ENCODE results near the gene NACC2. TPM values are rescaled to one million over a fixed set of nuclear protein-coding genes. Genes with fewer than 3 reads are reported as not detected.

NACC2 gene
- total RNA-seq, 1 experiment from 2014 or later, result 22.0 TPM

GRCh38 chr9:136105398-136106135 lies 10.5 kb upstream of the NACC2 start:
- Mint-ChIP-seq H3K27me3 (ENCODE audit: insufficient read depth, unreplicated experiment) (no peaks in the 10 kb centered on the region), H3K27ac (ENCODE audit: unreplicated experiment) (no peak overlapping the region), H3K4me1 (ENCODE audit: low read depth, unreplicated experiment) (no peaks in the 10 kb centered on the region), H3K9me3 (ENCODE audit: unreplicated experiment) (no peaks in the 10 kb centered on the region), H3K36me3 (ENCODE audit: insufficient read depth, unreplicated experiment) (no peaks in the 10 kb centered on the region), H3K4me3 (ENCODE audit: unreplicated experiment) (no peak overlapping the region)
- no peak overlapping the region for H3K4me3 ChIP-seq (ENCODE audit: low read depth, low read length)
- no peaks in the 10 kb centered on the region for H3K9me3 ChIP-seq
- no peaks in the 10 kb centered on the region for H3K36me3 ChIP-seq (ENCODE audit: control insufficient read depth, insufficient read depth, low read length)
- peaks cover 26% of the 10 kb centered on the region for H3K4me1 ChIP-seq
- no peak for DNase-seq
- TF ChIP-seq CTCF (IDR thresholded peaks at IDR 0.05; ENCODE audit: insufficient read depth in 1 of 2, low read depth in 1 of 2, low read length in 1 of 2, severe bottlenecking in 1 of 2, unreplicated experiment in 1 of 2), result no peak
- CTCF ChIA-PET, result no interaction called here
- H3K27me3 ChIP-seq (replicated peaks; ENCODE audit: control insufficient read depth, insufficient read depth, low read length), result no peaks in the 10 kb centered on the region
- POLR2A ChIA-PET, result no interaction called here
- no TSS peak for BruUV-seq (replicated peaks)
- intact Hi-C loops (cut with micrococcal nuclease; ENCODE audit: unreplicated experiment), result no loop called here

- Mint-ChIP-seq H3K4me1 (ENCODE audit: low read depth, unreplicated experiment) (no peaks in the 10 kb centered on the region), H3K27ac (ENCODE audit: unreplicated experiment) (no peak overlapping the region), H3K4me3 (ENCODE audit: unreplicated experiment) (no peak overlapping the region), H3K27me3 (ENCODE audit: insufficient read depth, unreplicated experiment) (no peaks in the 10 kb centered on the region), H3K36me3 (ENCODE audit: insufficient read depth, unreplicated experiment) (no peaks in the 10 kb centered on the region), H3K9me3 (ENCODE audit: unreplicated experiment) (no peaks in the 10 kb centered on the region)
- no peaks in the 10 kb centered on the region for H3K9me3 ChIP-seq
- ChIA-PET CTCF (no interaction called here), POLR2A (no interaction called here)
- no peaks in the 10 kb centered on the region for H3K36me3 ChIP-seq (ENCODE audit: control insufficient read depth, insufficient read depth, low read length)
- BruUV-seq (replicated peaks), result no TSS peak
- no peak for DNase-seq
- intact Hi-C loops (cut with micrococcal nuclease; ENCODE audit: unreplicated experiment), result no loop called here
- peaks cover 21% of the 10 kb centered on the region for H3K4me1 ChIP-seq
- H3K27me3 ChIP-seq (replicated peaks; ENCODE audit: control insufficient read depth, insufficient read depth, low read length), result no peaks in the 10 kb centered on the region
- TF ChIP-seq CTCF (IDR thresholded peaks at IDR 0.05; ENCODE audit: insufficient read depth in 1 of 2, low read depth in 1 of 2, low read length in 1 of 2, severe bottlenecking in 1 of 2, unreplicated experiment in 1 of 2), result no peak
- H3K4me3 ChIP-seq (ENCODE audit: low read depth, low read length), result no peak overlapping the region
Measured at GRCh38 chr9:136104916-136105315, 9.8 kb upstream of the NACC2 start.

- Mint-ChIP-seq H3K36me3 (ENCODE audit: insufficient read depth, unreplicated experiment) (no peaks in the 10 kb centered on the region), H3K27me3 (ENCODE audit: insufficient read depth, unreplicated experiment) (no peaks in the 10 kb centered on the region), H3K4me3 (ENCODE audit: unreplicated experiment) (no peak overlapping the region), H3K27ac (ENCODE audit: unreplicated experiment) (no peak overlapping the region), H3K4me1 (ENCODE audit: low read depth, unreplicated experiment) (no peaks in the 10 kb centered on the region), H3K9me3 (ENCODE audit: unreplicated experiment) (no peaks in the 10 kb centered on the region)
- no peak for DNase-seq
- intact Hi-C loops (cut with micrococcal nuclease; ENCODE audit: unreplicated experiment), result no loop called here
- ChIA-PET POLR2A (no interaction called here), CTCF (no interaction called here)
- no TSS peak for BruUV-seq (replicated peaks)
- Histone ChIP-seq H3K4me3 (ENCODE audit: low read depth, low read length) (no peak overlapping the region), H3K9me3 (no peaks in the 10 kb centered on the region), H3K36me3 (ENCODE audit: control insufficient read depth, insufficient read depth, low read length) (no peaks in the 10 kb centered on the region), H3K4me1 (peaks cover 19% of the 10 kb centered on the region), H3K27me3 (replicated peaks; ENCODE audit: control insufficient read depth, insufficient read depth, low read length) (no peaks in the 10 kb centered on the region)
- TF ChIP-seq CTCF (IDR thresholded peaks at IDR 0.05; ENCODE audit: insufficient read depth in 1 of 2, low read depth in 1 of 2, low read length in 1 of 2, severe bottlenecking in 1 of 2, unreplicated experiment in 1 of 2), result no peak
Measured at GRCh38 chr9:136104488-136104800, 9.4 kb upstream of the NACC2 start.

Data from Caco-2 (cell line).